ENCODE measurements around the gene OR2C3.

OR2C3 gene

GRCh38 chr1:247548769-247549182 lies 12.5 kb upstream of the OR2C3 start, which contains the start of gene GCSAML:
Gene GCSAML, plus strand, starts transcription at chr1:247549134. Its CDS starts 58 bp downstream, at chr1:247549192.
- Histone ChIP-seq H3K36me3 (ENCODE audit: low read length) (no peaks in the 10 kb centered on the region), H4K20me1 (ENCODE audit: low read depth, low read length) (no peaks in the 10 kb centered on the region), H2AFZ (ENCODE audit: low read depth, low read length, severe bottlenecking) (no peak within 1 kb of the TSS), H3K9me3 (ENCODE audit: insufficient read depth, low read length) (no peaks in the 10 kb centered on the region), H3K4me3 (ENCODE audit: insufficient read depth, low read length, poor library complexity, severe bottlenecking) (no peak within 1 kb of the TSS), H3K79me2 (ENCODE audit: insufficient read depth, low read length) (no peaks in the 10 kb centered on the region), H3K4me2 (ENCODE audit: low read depth, low read length, poor library complexity, severe bottlenecking) (no peak within 1 kb of the TSS), H3K9me2 (replicated peaks; ENCODE audit: insufficient read depth, low read length) (no peaks in the 10 kb centered on the region), H3K9ac (ENCODE audit: low read length) (no peak within 1 kb of the TSS), H3F3A (ENCODE audit: insufficient read depth) (no peaks in the 10 kb centered on the region), H3K27me3 (ENCODE audit: low read length) (no peaks in the 10 kb centered on the region), H3K27ac (ENCODE audit: low read depth, low read length) (no peak within 1 kb of the TSS)
- TF ChIP-seq EZH2phosphoT487 (conservative IDR thresholded peaks at IDR 0.05; ENCODE audit: low read length): no peak
- no peak for TF ChIP-seq CTCF (IDR thresholded peaks at IDR 0.05; ENCODE audit: insufficient read depth, low read length, poor library complexity, severe bottlenecking)

- TF ChIP-seq CTCF (IDR thresholded peaks at IDR 0.05; ENCODE audit: insufficient read depth, low read length, poor library complexity, severe bottlenecking) (no peak), EZH2phosphoT487 (conservative IDR thresholded peaks at IDR 0.05; ENCODE audit: low read length) (no peak)
- H3K9me3 ChIP-seq (ENCODE audit: insufficient read depth, low read length): no peaks in the 10 kb centered on the region
- no peak overlapping the region for H3K4me2 ChIP-seq (ENCODE audit: low read depth, low read length, poor library complexity, severe bottlenecking)
- H3K4me3 ChIP-seq (ENCODE audit: insufficient read depth, low read length, poor library complexity, severe bottlenecking): no peak overlapping the region
- H3K79me2 ChIP-seq (ENCODE audit: insufficient read depth, low read length): no peaks in the 10 kb centered on the region
- H3K27ac ChIP-seq (ENCODE audit: low read depth, low read length): no peak overlapping the region
- H3K36me3 ChIP-seq (ENCODE audit: low read length): no peaks in the 10 kb centered on the region
- no peaks in the 10 kb centered on the region for H3K27me3 ChIP-seq (ENCODE audit: low read length)
- H3K9me2 ChIP-seq (replicated peaks; ENCODE audit: insufficient read depth, low read length): no peaks in the 10 kb centered on the region
- no peaks in the 10 kb centered on the region for H3F3A ChIP-seq (ENCODE audit: insufficient read depth)
- no peaks in the 10 kb centered on the region for H4K20me1 ChIP-seq (ENCODE audit: low read depth, low read length)
- H3K9ac ChIP-seq (ENCODE audit: low read length): no peak overlapping the region
- H2AFZ ChIP-seq (ENCODE audit: low read depth, low read length, severe bottlenecking): no peak overlapping the region
Measured at GRCh38 chr1:247548092-247548491, 11.9 kb upstream of the OR2C3 start.

- no peak overlapping the region for H2AFZ ChIP-seq (ENCODE audit: low read depth, low read length, severe bottlenecking)
- TF ChIP-seq EZH2phosphoT487 (conservative IDR thresholded peaks at IDR 0.05; ENCODE audit: low read length): no peak
- no peak for TF ChIP-seq CTCF (IDR thresholded peaks at IDR 0.05; ENCODE audit: insufficient read depth, low read length, poor library complexity, severe bottlenecking)
Measured at GRCh38 chr1:247542811-247543210, 6.6 kb upstream of the OR2C3 start.

More at GRCh38 chr1:247542811-247543210, 6.6 kb upstream of the OR2C3 start:
- Histone ChIP-seq H3K27me3 (ENCODE audit: low read length) (no peaks in the 10 kb centered on the region), H3K27ac (ENCODE audit: low read depth, low read length) (no peak overlapping the region), H3K4me2 (ENCODE audit: low read depth, low read length, poor library complexity, severe bottlenecking) (no peak overlapping the region), H3K9ac (ENCODE audit: low read length) (no peak overlapping the region), H4K20me1 (ENCODE audit: low read depth, low read length) (no peaks in the 10 kb centered on the region), H3K9me2 (replicated peaks; ENCODE audit: insufficient read depth, low read length) (no peaks in the 10 kb centered on the region), H3K79me2 (ENCODE audit: insufficient read depth, low read length) (no peaks in the 10 kb centered on the region), H3K4me3 (ENCODE audit: insufficient read depth, low read length, poor library complexity, severe bottlenecking) (no peak overlapping the region), H3F3A (ENCODE audit: insufficient read depth) (no peaks in the 10 kb centered on the region), H3K9me3 (ENCODE audit: insufficient read depth, low read length) (no peaks in the 10 kb centered on the region), H3K36me3 (ENCODE audit: low read length) (no peaks in the 10 kb centered on the region)

All from SU-DHL-6 (cell line).